Measurements from ENCODE around the gene MIPEP. TPM values are rescaled to one million over a fixed set of nuclear protein-coding genes. Genes with fewer than 3 reads are reported as not detected.

Gene MIPEP
- total and polyA plus RNA-seq, 2 experiments from 2014 or later = 12.6 to 19.6 TPM

DNA sequence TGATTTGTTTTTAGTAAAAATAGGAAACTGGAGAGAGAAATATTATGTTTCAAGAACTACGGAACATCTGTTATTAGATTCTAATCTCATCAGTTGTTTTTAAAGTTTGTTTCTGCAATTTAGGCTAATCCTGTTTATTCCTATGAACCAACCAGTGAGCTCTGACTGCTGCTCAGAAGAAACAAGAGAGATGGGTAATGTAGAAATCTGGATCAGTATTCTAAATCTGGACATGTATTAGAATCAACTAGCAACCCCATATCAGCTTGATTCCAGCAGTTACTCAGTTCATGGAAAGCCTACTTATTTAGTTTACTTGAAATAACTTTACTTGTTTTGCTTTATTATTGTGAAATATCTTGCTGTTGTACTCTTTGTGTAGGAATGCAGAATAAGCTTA lies 203.8 kb downstream of the MIPEP start:
- DNase-seq = no peak
- Histone ChIP-seq H3K4me3 (no peak overlapping the region), H3K27me3 (replicated peaks; ENCODE audit: insufficient read depth) (no peaks in the 10 kb centered on the region), H4K20me1 (ENCODE audit: insufficient read depth) (no peaks in the 10 kb centered on the region), H3K9ac (no peak overlapping the region), H3K79me2 (ENCODE audit: insufficient read depth) (no peaks in the 10 kb centered on the region), H3K4me1 (ENCODE audit: insufficient read depth) (no peaks in the 10 kb centered on the region), H2AFZ (no peak overlapping the region), H3F3A (ENCODE audit: insufficient read depth) (0 out of 2 replicates have a peak, but pooled peaks cover 3% of the 10 kb centered on the region), H3K27ac (no peak overlapping the region), H3K4me2 (ENCODE audit: unreplicated experiment) (no peak overlapping the region), H3K9me3 (ENCODE audit: low read depth) (no peaks in the 10 kb centered on the region), H3K36me3 (ENCODE audit: low read depth) (no peaks in the 10 kb centered on the region), H3K9me2 (ENCODE audit: insufficient read depth) (no peaks in the 10 kb centered on the region)
- WGBS, 2 experiments (ENCODE audit: low coverage in 1 of 2, low lambda C conversion rate in 2 of 2, missing lambda C conversion rate in 2 of 2) = 83 to 94% methylated on average over 1 of the region's 1 CpG
- in situ Hi-C loops (cut with MboI) = no loop called here
- TF ChIP-seq EZH2 (IDR thresholded peaks at IDR 0.05; ENCODE audit: insufficient read depth, poor library complexity, severe bottlenecking) = no peak
- TF ChIP-seq EZH2phosphoT487 (IDR thresholded peaks at IDR 0.05; ENCODE audit: insufficient read depth, low read depth) = no peak

DNA sequence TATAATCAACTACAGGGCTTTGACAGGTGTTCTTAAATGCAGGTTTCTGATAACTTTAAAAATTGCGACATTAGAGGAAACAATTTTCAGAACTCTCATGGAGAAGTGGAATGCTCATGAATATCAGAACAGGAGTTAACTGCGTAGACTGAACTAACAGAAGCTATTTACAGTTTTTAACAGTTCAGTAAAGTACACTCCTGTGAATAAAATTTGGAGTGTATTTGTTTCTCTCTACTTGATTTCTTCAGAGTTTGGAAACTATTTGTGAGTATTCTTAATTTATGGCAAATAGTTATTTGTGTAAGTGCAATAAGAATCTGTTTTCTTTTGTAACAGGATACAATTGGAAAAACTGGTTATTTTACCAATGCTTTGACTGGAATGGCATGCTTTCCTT lies 204.6 kb downstream of the MIPEP start:
- DNase-seq = no peak
- TF ChIP-seq EZH2phosphoT487 (IDR thresholded peaks at IDR 0.05; ENCODE audit: insufficient read depth, low read depth) = no peak
- TF ChIP-seq EZH2 (IDR thresholded peaks at IDR 0.05; ENCODE audit: insufficient read depth, poor library complexity, severe bottlenecking) = no peak
- Histone ChIP-seq H3F3A (ENCODE audit: insufficient read depth) (0 out of 2 replicates have a peak, but pooled peaks cover 3% of the 10 kb centered on the region), H3K79me2 (ENCODE audit: insufficient read depth) (no peaks in the 10 kb centered on the region), H3K27ac (no peak overlapping the region), H2AFZ (no peak overlapping the region), H3K4me2 (ENCODE audit: unreplicated experiment) (no peak overlapping the region), H3K27me3 (replicated peaks; ENCODE audit: insufficient read depth) (no peaks in the 10 kb centered on the region), H3K36me3 (ENCODE audit: low read depth) (no peaks in the 10 kb centered on the region), H3K4me1 (ENCODE audit: insufficient read depth) (no peaks in the 10 kb centered on the region), H4K20me1 (ENCODE audit: insufficient read depth) (no peaks in the 10 kb centered on the region), H3K4me3 (no peak overlapping the region), H3K9me2 (ENCODE audit: insufficient read depth) (no peaks in the 10 kb centered on the region), H3K9me3 (ENCODE audit: low read depth) (no peaks in the 10 kb centered on the region), H3K9ac (no peak overlapping the region)
- in situ Hi-C loops (cut with MboI) = no loop called here
- WGBS, 2 experiments (ENCODE audit: low coverage in 1 of 2, low lambda C conversion rate in 2 of 2, missing lambda C conversion rate in 2 of 2) = 84 to 96% methylated on average over 2 of the region's 2 CpGs

DNA sequence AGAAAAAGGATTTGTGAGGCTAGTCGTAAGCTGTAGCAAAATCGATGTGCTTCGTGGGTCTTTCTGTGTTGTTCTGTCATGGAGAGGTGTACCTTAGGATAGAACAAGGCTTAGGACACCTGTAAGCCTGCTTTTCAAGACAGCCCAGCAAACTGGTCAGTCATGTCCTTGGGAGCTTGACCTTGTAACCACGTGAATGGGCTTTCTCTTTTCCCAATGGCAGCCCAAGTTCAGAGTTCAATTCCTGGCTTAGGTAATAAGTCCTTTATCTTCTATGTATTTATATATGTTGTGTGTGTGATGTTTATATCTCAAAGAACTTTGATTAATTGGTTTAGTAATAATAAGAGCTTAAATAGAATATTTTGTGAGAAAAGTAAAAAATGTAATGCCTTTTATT lies 206.1 kb downstream of the MIPEP start:
- H3K9me3 ChIP-seq (ENCODE audit: low read depth) = no peaks in the 10 kb centered on the region
- no peak overlapping the region for H3K4me2 ChIP-seq (ENCODE audit: unreplicated experiment)
- H3K27me3 ChIP-seq (replicated peaks; ENCODE audit: insufficient read depth) = no peaks in the 10 kb centered on the region
- H3K9ac ChIP-seq = no peak overlapping the region
- peaks cover 4% of the 10 kb centered on the region; the same call in 1 of the 2 replicates for H3K4me1 ChIP-seq (ENCODE audit: insufficient read depth)
- H3K4me3 ChIP-seq = no peak overlapping the region
- no peak overlapping the region for H2AFZ ChIP-seq
- no peaks in the 10 kb centered on the region for H3K79me2 ChIP-seq (ENCODE audit: insufficient read depth)
- in situ Hi-C loops (cut with MboI) = no loop called here
- H3K9me2 ChIP-seq (ENCODE audit: insufficient read depth) = no peaks in the 10 kb centered on the region
- H4K20me1 ChIP-seq (ENCODE audit: insufficient read depth) = no peaks in the 10 kb centered on the region
- DNase-seq = no peak
- WGBS, 2 experiments (ENCODE audit: low coverage in 1 of 2, low lambda C conversion rate in 2 of 2, missing lambda C conversion rate in 2 of 2) = 76 to 87% methylated on average over 4 of the region's 4 CpGs
- H3K36me3 ChIP-seq (ENCODE audit: low read depth) = no peaks in the 10 kb centered on the region
- H3F3A ChIP-seq (ENCODE audit: insufficient read depth) = 0 out of 2 replicates have a peak, but pooled peaks cover 3% of the 10 kb centered on the region
- no peak overlapping the region for H3K27ac ChIP-seq
- no peak for TF ChIP-seq EZH2 (IDR thresholded peaks at IDR 0.05; ENCODE audit: insufficient read depth, poor library complexity, severe bottlenecking)
- TF ChIP-seq EZH2phosphoT487 (IDR thresholded peaks at IDR 0.05; ENCODE audit: insufficient read depth, low read depth) = no peak

DNA sequence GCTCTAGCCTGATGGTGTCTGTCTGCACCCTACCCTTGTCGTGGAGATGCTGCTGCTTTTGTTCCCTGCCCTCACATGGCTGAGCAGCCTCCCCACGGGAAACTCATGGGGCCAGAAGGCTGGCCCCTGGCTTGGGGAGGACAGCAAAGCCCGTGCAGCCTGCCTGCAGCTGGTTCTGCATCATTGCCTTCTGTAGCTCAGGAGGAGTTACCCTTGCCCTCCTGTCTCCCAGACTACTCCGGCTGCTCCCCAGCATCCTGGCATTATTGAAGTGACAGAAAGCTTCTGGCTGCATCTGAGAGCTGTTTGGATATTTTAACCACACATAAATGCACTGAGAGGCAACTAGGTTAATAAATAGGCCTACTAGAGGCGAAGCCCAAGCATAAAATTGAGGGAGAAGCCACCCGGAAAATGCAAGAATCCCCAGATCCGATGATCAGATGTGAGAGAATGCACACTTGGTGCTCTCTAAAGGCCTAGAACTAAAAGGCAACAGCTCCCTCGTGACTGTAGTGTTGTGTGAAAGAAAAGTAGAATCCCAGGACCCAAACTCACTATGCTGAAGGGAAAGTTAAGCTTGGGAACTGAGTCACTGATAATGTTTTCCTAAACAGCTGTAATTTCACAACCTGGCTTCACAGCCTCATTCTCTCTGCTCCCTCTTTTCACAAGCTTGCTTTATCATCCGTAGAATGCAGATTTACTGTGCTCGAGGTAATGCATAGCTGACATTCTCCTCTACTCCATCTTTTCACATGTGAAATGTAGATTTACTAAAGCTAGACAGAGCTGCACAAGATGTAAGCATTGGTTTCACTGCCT lies 208.1 kb downstream of the MIPEP start:
- H3K27me3 ChIP-seq (replicated peaks; ENCODE audit: insufficient read depth) = no peaks in the 10 kb centered on the region
- H3K36me3 ChIP-seq (ENCODE audit: low read depth) = no peaks in the 10 kb centered on the region
- peaks cover 4% of the 10 kb centered on the region; the same call in 1 of the 2 replicates for H3K4me1 ChIP-seq (ENCODE audit: insufficient read depth)
- no peaks in the 10 kb centered on the region for H4K20me1 ChIP-seq (ENCODE audit: insufficient read depth)
- no peak overlapping the region for H3K4me2 ChIP-seq (ENCODE audit: unreplicated experiment)
- 64 to 66% methylated on average over 9 to 10 of the region's 10 CpGs for WGBS, 2 experiments (ENCODE audit: low coverage in 1 of 2, low lambda C conversion rate in 2 of 2, missing lambda C conversion rate in 2 of 2)
- no peak for TF ChIP-seq EZH2phosphoT487 (IDR thresholded peaks at IDR 0.05; ENCODE audit: insufficient read depth, low read depth)
- TF ChIP-seq EZH2 (IDR thresholded peaks at IDR 0.05; ENCODE audit: insufficient read depth, poor library complexity, severe bottlenecking) = no peak
- no peak overlapping the region for H3K9ac ChIP-seq
- no peaks in the 10 kb centered on the region for H3K9me2 ChIP-seq (ENCODE audit: insufficient read depth)
- no peak overlapping the region for H3K4me3 ChIP-seq
- no peak overlapping the region for H2AFZ ChIP-seq
- H3K79me2 ChIP-seq (ENCODE audit: insufficient read depth) = no peaks in the 10 kb centered on the region
- no peaks in the 10 kb centered on the region for H3K9me3 ChIP-seq (ENCODE audit: low read depth)
- H3F3A ChIP-seq (ENCODE audit: insufficient read depth) = 0 out of 2 replicates have a peak, but pooled peaks cover 3% of the 10 kb centered on the region
- in situ Hi-C loops (cut with MboI) = no loop called here
- H3K27ac ChIP-seq = no peak overlapping the region
- peak; percentile 56 for DNase-seq

Small RNA genes within 50 kb of the gene (small RNA-seq; reads per million reads assigned to genes)
- gene MTCO3P2 (ENCODE audit: low read depth, low replicate concordance) = not detected

Other genes starting within 250 kb of the MIPEP start
- not detected in 2 replicates for gene C1QTNF9B, start 8.1 kb upstream of the MIPEP start, total RNA-seq (2014; rRNA removed; shearing (Covaris generic))
- gene C1QTNF9B, start 8.1 kb upstream of the MIPEP start, polyA plus RNA-seq (2016; fragmentation: Nextera tagmentation; extraction: Ambion mirVana) = not detected in 2 replicates

Measured in GM23248 (cell line).